ENCODE results near the gene MGLL. TPM values are rescaled to one million over a fixed set of nuclear protein-coding genes. Genes with fewer than 3 reads are reported as not detected.

The MGLL gene
- total RNA-seq, 1 donor from 2014 or later = 10.3 TPM

DNA sequence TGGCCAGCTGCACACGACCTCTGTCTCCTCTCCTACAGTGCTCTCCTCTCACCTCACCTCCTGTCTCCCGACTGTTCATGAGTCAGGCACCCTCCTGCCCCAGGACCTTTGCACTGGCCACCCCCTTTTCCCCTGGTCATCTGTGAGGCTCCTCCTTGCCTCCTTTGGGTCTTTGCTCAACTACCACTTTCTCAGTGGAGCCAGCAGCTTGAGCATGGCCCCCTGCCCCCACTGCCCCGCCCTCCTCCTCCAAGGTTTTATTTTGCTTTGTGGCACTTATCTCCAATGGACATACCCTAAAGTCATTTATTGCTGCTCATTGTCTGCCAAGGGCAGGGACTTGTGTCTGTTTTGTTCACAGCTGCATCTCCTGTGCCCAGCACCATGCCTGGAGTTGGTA is 64.3 kb downstream of the MGLL start:
- TF ChIP-seq, protein P1, sequence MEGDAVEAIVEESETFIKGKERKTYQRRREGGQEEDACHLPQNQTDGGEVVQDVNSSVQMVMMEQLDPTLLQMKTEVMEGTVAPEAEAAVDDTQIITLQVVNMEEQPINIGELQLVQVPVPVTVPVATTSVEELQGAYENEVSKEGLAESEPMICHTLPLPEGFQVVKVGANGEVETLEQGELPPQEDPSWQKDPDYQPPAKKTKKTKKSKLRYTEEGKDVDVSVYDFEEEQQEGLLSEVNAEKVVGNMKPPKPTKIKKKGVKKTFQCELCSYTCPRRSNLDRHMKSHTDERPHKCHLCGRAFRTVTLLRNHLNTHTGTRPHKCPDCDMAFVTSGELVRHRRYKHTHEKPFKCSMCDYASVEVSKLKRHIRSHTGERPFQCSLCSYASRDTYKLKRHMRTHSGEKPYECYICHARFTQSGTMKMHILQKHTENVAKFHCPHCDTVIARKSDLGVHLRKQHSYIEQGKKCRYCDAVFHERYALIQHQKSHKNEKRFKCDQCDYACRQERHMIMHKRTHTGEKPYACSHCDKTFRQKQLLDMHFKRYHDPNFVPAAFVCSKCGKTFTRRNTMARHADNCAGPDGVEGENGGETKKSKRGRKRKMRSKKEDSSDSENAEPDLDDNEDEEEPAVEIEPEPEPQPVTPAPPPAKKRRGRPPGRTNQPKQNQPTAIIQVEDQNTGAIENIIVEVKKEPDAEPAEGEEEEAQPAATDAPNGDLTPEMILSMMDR (IDR thresholded peaks at IDR 0.05; ENCODE audit: partially characterized antibody, unreplicated experiment) = no peak
- Mint-ChIP-seq H3K27me3 (ENCODE audit: unreplicated experiment) (peaks cover 5% of the 10 kb centered on the region), H3K4me3 (ENCODE audit: unreplicated experiment) (no peak overlapping the region), H3K27ac (ENCODE audit: unreplicated experiment) (no peak overlapping the region), H3K9me3 (ENCODE audit: unreplicated experiment) (peaks cover 2% of the 10 kb centered on the region), H3K4me1 (ENCODE audit: low read depth, unreplicated experiment) (peaks cover 20% of the 10 kb centered on the region), H3K36me3 (ENCODE audit: unreplicated experiment) (no peaks in the 10 kb centered on the region)
- DNase-seq = no peak

DNA sequence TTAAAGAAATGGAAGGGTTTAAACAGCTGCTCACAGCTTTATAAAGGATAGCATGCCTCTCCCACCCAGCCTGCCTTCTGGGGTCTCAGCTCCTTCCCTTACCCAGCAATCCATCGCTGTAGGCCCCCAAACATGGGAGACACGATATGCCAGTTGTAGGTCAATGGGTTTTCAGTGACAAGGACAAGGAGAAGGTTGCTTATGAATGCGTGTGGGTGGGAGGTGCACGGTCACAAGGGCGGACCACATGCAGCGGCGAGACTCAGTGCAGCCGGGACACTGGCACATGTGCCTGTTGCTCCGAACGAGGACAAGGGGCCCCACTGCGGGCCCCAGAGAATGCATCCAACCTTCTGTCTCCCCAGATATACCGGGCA is 67.0 kb downstream of the MGLL start:
- Mint-ChIP-seq H3K36me3 (ENCODE audit: unreplicated experiment) (no peaks in the 10 kb centered on the region), H3K4me3 (ENCODE audit: unreplicated experiment) (no peak overlapping the region), H3K27ac (ENCODE audit: unreplicated experiment) (no peak overlapping the region), H3K9me3 (ENCODE audit: unreplicated experiment) (peaks cover 14% of the 10 kb centered on the region), H3K27me3 (ENCODE audit: unreplicated experiment) (peaks cover 15% of the 10 kb centered on the region), H3K4me1 (ENCODE audit: low read depth, unreplicated experiment) (peaks cover 32% of the 10 kb centered on the region)
- no peak for DNase-seq
- TF ChIP-seq, protein P1 (IDR thresholded peaks at IDR 0.05; ENCODE audit: partially characterized antibody, unreplicated experiment) = no peak

DNA sequence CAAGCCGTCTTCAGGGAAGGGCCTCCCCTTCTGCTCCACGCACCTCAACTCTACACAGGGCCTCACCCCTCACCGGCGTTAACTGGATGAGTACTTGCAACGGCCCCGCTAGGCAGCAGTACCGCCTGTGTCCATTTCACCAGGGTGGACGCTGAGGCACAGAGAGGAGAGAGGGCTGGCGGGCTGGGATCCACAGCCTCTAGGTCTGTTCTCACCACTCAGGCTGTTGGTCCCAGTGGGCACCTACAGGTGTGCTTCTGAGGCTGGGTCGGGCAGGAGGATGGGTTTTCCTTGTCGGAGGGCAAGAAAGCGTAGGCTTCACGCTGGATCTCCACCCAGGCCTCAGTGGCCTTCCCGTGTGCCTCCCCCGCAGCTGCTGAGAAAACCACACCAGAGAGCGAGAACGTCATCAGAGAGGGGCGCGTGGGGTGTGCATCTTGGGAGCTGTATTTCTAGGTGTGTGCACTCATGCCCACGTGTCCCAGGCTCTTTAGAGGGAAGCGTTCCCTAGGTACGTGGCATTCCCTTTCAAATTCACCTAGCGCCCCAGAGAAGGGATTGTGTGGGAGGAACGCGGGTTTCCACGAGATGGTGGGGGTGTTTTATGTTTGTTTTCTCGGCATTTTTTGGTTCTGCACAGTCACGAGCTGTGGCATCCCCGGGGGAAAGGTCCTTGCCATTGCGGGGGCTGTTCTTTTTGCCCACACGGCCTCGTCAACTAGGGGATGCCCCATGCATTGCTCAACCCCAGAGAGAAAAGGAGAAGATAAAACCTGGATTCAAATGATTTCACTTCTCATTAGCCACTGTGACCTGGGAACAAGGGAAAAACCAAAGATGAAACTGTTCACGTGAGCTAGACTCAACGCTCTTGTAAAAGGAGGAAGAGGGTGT is 67.7 kb downstream of the MGLL start:
- no peaks in the 10 kb centered on the region for H3K36me3 Mint-ChIP-seq (ENCODE audit: unreplicated experiment)
- H3K27me3 Mint-ChIP-seq (ENCODE audit: unreplicated experiment) = peaks cover 19% of the 10 kb centered on the region
- TF ChIP-seq, protein P1 (IDR thresholded peaks at IDR 0.05; ENCODE audit: partially characterized antibody, unreplicated experiment) = no peak
- H3K4me3 Mint-ChIP-seq (ENCODE audit: unreplicated experiment) = no peak overlapping the region
- peaks cover 18% of the 10 kb centered on the region for H3K9me3 Mint-ChIP-seq (ENCODE audit: unreplicated experiment)
- H3K4me1 Mint-ChIP-seq (ENCODE audit: low read depth, unreplicated experiment) = peaks cover 36% of the 10 kb centered on the region
- no peak for DNase-seq
- H3K27ac Mint-ChIP-seq (ENCODE audit: unreplicated experiment) = no peak overlapping the region

DNA sequence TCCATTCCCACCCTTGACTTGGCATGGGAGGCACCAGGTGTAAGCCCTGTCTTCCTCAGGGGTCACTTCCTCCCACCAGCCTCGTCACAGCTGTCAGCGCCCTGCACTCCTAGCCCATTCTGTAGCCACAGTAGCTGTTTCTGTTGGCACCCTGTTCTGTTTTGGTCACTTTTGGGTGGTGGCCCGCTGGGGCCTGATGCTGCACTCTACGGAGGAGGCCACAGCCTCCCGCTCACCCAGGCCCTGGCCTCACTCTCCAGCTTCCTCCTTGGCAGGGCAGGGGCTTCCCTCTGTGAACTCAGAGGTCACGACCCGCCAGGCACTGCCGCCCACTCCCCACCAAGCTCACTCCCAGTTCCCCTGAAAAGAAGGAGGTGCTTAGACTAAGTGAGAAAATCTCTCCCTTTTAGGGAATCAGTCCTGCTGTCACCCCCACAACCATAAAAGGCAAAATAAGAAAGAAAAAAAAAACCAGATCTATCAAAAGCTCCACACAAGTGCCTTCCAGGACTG is 68.4 kb downstream of the MGLL start:
- Mint-ChIP-seq H3K4me1 (ENCODE audit: low read depth, unreplicated experiment) (peaks cover 38% of the 10 kb centered on the region), H3K27ac (ENCODE audit: unreplicated experiment) (no peak overlapping the region), H3K27me3 (ENCODE audit: unreplicated experiment) (peaks cover 19% of the 10 kb centered on the region), H3K36me3 (ENCODE audit: unreplicated experiment) (no peaks in the 10 kb centered on the region), H3K4me3 (ENCODE audit: unreplicated experiment) (no peak overlapping the region), H3K9me3 (ENCODE audit: unreplicated experiment) (peaks cover 18% of the 10 kb centered on the region)
- TF ChIP-seq, protein P1 (IDR thresholded peaks at IDR 0.05; ENCODE audit: partially characterized antibody, unreplicated experiment) = no peak
- no peak for DNase-seq

DNA sequence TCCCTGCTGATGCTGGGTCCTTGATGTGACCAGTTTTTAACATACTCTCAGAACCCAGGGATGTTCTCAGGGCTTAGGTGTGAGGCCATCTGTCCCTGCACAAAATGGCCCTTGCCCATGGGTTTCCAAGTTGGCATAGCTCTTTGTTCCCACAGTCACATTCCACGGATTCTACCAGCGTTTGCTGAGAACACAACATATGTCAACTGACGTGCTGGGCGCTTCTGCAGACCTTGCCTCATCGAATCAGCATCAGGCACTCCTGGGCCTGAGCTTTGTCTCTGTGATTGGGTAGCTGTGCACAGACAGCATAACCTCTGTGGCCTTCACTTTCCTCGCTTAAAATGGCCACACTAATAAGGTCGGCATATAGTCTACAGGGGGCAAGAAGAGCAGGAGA is 69.0 kb downstream of the MGLL start:
- Mint-ChIP-seq H3K4me1 (ENCODE audit: low read depth, unreplicated experiment) (peaks cover 43% of the 10 kb centered on the region), H3K36me3 (ENCODE audit: unreplicated experiment) (no peaks in the 10 kb centered on the region), H3K4me3 (ENCODE audit: unreplicated experiment) (no peak overlapping the region), H3K27me3 (ENCODE audit: unreplicated experiment) (peaks cover 19% of the 10 kb centered on the region), H3K9me3 (ENCODE audit: unreplicated experiment) (peaks cover 18% of the 10 kb centered on the region), H3K27ac (ENCODE audit: unreplicated experiment) (no peak overlapping the region)
- no peak for DNase-seq
- TF ChIP-seq, protein P1 (IDR thresholded peaks at IDR 0.05; ENCODE audit: partially characterized antibody, unreplicated experiment) = no peak

Data from glutamatergic neuron (in vitro differentiated cells).